Common myeloid progenitor, CD34-positive (primary cell): ENCODE measurements around the gene SRRM4.

Experiments
- CTCF ChIA-PET: fragments of 350-600 bp; sonication (Branson Sonifier 250); formaldehyde crosslinking; loops from one replicate; lab custom pipeline; 2021; ENCODE audit warnings: antibody characterized with exemption; lab: Charles Lee
- POLR2A ChIA-PET: fragments of 350-600 bp; sonication (Branson Sonifier 250); formaldehyde crosslinking; loops from one replicate; lab custom pipeline; 2021; ENCODE audit warnings: antibody characterized with exemption; lab: Charles Lee
- DNase-seq, 3 donors: peaks; one replicate each; pipeline versions ENCODE4 v3.0.0 to v3.0.0-alpha.2; 2013
- H3K27ac ChIP-seq, 2 experiments: 1 replicate in 1 of 2; 2 replicates in 1 of 2; pipeline ENCODE4 v1.7.0; 2013; ENCODE audit warnings: inconsistent platforms in 2 of 2, low read length in 2 of 2, mild to moderate bottlenecking in 2 of 2, low read depth in 1 of 2, moderate library complexity in 1 of 2; ENCODE audit not compliant: severe bottlenecking in 2 of 2, insufficient read depth in 1 of 2, poor library complexity in 1 of 2
- H3K27me3 ChIP-seq, 5 experiments: replicated peaks in 2 of 5; 1 replicate in 3 of 5; 2 replicates in 2 of 5; pipeline versions ENCODE4 v1.6.1 to v1.7.0; 2013; ENCODE audit warnings: low read length in 4 of 5, mild to moderate bottlenecking in 2 of 5, moderate library complexity in 2 of 5, inconsistent platforms in 1 of 5; ENCODE audit not compliant: insufficient read depth in 5 of 5, control insufficient read depth in 4 of 5
- H3K36me3 ChIP-seq, 4 experiments: 1 replicate in 2 of 4; 2 replicates in 2 of 4; pipeline versions ENCODE4 v1.6.1 to v1.7.0; 2013; ENCODE audit warnings: low read length in 3 of 4, control low read depth in 1 of 4, mild to moderate bottlenecking in 1 of 4; ENCODE audit not compliant: control insufficient read depth in 4 of 4, insufficient read depth in 4 of 4
- H3K4me1 ChIP-seq, 4 experiments: 1 replicate in 3 of 4; 2 replicates in 1 of 4; pipeline versions ENCODE4 v1.6.1 to v1.7.1; 2013; ENCODE audit warnings: low read length in 3 of 4, mild to moderate bottlenecking in 3 of 4, control low read depth in 1 of 4, inconsistent platforms in 1 of 4, moderate library complexity in 1 of 4; ENCODE audit not compliant: control insufficient read depth in 4 of 4, insufficient read depth in 4 of 4; ENCODE audit errors: control extremely low read depth in 1 of 4
- H3K4me3 ChIP-seq, 7 experiments: 1 replicate in 4 of 7; 2 replicates in 3 of 7; pipeline versions ENCODE4 v1.5.1 to v1.7.0; 2013; ENCODE audit warnings: mild to moderate bottlenecking in 7 of 7, low read length in 6 of 7, moderate library complexity in 6 of 7, inconsistent platforms in 2 of 7, low read depth in 2 of 7, control low read depth in 1 of 7; ENCODE audit not compliant: insufficient read depth in 4 of 7, control insufficient read depth in 1 of 7; ENCODE audit errors: extremely low read depth in 1 of 7
- H3K9me3 ChIP-seq, 5 experiments: 1 replicate in 4 of 5; 2 replicates in 1 of 5; pipeline versions ENCODE4 v1.6.1 to v1.7.1; 2013; ENCODE audit warnings: low read length in 4 of 5, mild to moderate bottlenecking in 2 of 5, inconsistent platforms in 1 of 5, low read depth in 1 of 5, moderate library complexity in 1 of 5; ENCODE audit not compliant: control insufficient read depth in 4 of 5, insufficient read depth in 2 of 5; ENCODE audit errors: control extremely low read depth in 1 of 5
- WGBS: methylation state at CpG from one replicate; pipeline ENCODE4 v1.1.5; 2013; ENCODE audit not compliant: insufficient coverage; 5-methylcytosine and 5-hydroxymethylcytosine counted together

SRRM4 gene

GRCh38 chr12:119180380-119181040, 199.2 kb downstream of the SRRM4 start:
- H3K27me3 ChIP-seq: peaks cover 9 to 46% (median 10%) of the 10 kb centered on the region in 5 experiments
- H3K27ac ChIP-seq: no peak overlapping the region
- no peaks in the 10 kb centered on the region for H3K9me3 ChIP-seq
- 54% methylated on average over 6 of the region's 7 CpGs for WGBS
- H3K36me3 ChIP-seq: no peaks in the 10 kb centered on the region
- ChIA-PET CTCF (no interaction called here), POLR2A (no interaction called here)
- H3K4me3 ChIP-seq: no peak overlapping the region
- no peak for DNase-seq
- H3K4me1 ChIP-seq: no peaks in the 10 kb centered on the region

DNA sequence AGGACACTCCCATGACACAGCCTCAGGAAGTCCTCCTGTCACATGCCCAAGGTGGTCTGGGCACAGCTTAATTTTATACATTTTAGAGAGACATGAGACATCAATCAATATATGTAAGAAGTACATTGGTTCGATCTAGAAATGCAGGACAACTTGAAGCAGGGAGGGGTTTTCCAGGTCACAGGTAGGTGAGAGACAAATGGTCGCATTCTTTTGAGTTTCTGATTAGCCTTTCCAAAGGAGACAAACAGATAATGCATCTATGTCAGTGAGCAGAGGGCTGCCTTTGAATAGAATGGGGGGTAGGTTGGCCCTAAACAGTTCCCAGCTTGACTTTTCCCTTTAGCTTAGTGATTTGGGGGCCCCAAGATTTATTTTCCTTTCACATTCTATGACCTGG, 199.9 kb downstream of the SRRM4 start:
- ChIA-PET CTCF (no interaction called here), POLR2A (no interaction called here)
- DNase-seq: no peak
- H3K4me1 ChIP-seq: no peaks in the 10 kb centered on the region
- H3K27ac ChIP-seq: no peak overlapping the region
- H3K36me3 ChIP-seq: no peaks in the 10 kb centered on the region
- H3K9me3 ChIP-seq: no peaks in the 10 kb centered on the region
- WGBS: 100% methylated on average over 2 of the region's 2 CpGs
- no peak overlapping the region for H3K4me3 ChIP-seq
- peaks cover 9 to 41% (median 10%) of the 10 kb centered on the region in 5 experiments for H3K27me3 ChIP-seq

DNA sequence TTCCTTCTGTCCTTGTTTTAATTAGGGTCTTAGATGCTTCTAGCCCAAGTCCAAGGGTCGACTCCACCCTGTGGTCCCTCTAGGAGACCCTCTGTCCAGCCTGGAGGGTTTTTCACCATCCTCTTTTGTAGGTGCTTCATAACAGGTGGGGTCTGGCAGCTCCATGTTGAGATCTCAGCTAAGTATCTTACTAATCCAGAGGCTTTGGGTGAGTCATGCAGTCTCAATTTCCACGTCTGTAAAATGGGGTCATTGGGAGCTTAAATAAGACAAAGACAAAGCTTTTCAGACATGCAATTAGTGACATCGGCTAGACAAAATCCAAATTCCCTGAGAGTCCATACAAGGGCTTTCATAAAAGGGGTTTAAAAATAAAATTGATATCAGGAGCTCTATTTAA, 200.6 kb downstream of the SRRM4 start:
- H3K27ac ChIP-seq: no peak overlapping the region
- no peaks in the 10 kb centered on the region for H3K9me3 ChIP-seq
- H3K4me3 ChIP-seq: no peak overlapping the region
- WGBS: 80% methylated on average over 2 of the region's 3 CpGs
- DNase-seq: no peak
- no peaks in the 10 kb centered on the region for H3K4me1 ChIP-seq
- no peaks in the 10 kb centered on the region for H3K36me3 ChIP-seq
- ChIA-PET POLR2A (no interaction called here), CTCF (no interaction called here)
- peaks cover 8 to 34% (median 10%) of the 10 kb centered on the region in 5 experiments for H3K27me3 ChIP-seq

- H3K27ac ChIP-seq: no peak overlapping the region
- 100% methylated on average over 2 of the region's 5 CpGs for WGBS
- no peaks in the 10 kb centered on the region for H3K36me3 ChIP-seq
- H3K4me1 ChIP-seq: no peaks in the 10 kb centered on the region
- CTCF ChIA-PET: no interaction called here
- H3K4me3 ChIP-seq: no peak overlapping the region
- POLR2A ChIA-PET: no interaction called here
- DNase-seq: no peak
- H3K27me3 ChIP-seq: peaks cover 7 to 27% (median 9%) of the 10 kb centered on the region in 5 experiments
- no peaks in the 10 kb centered on the region for H3K9me3 ChIP-seq
These were observed 201.6 kb downstream of the SRRM4 start for GRCh38 chr12:119182701-119183493.

DNA sequence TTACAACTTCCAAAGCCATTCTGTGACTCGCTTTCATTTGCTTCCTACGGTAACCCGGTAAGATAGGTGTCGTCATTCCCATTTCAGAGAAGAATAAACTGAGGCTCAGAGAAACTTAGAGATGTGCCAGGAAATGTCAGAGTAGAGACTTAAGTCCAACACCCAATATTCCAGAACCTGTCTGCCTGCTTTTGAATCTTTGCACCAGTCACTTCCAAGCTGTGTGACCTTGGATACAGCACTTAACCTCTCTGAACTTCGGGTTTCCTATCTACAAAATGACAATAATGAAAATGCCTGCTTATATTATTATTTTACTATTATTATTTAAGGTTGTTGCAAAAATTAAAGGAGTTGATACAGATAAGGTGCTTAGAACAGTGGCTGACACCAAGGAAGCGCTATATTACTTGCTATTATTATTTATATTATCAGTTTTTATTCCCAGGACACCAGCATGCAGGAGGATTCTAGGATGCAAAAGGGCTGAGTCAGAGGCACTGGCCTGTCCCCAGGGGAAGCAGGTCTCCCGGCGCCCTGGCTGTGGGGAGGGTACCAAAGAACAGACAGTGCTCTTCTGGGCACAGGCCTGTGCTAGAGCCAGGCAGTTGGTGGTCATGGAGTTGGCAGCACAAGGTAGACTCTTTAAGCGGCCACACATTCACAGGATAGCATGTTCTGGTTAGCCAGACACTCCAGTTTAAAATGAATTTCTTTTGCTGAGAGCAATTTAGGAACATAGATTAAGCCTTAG, 202.8 kb downstream of the SRRM4 start:
- no peak overlapping the region for H3K27ac ChIP-seq
- WGBS: 98% methylated on average over 7 of the region's 9 CpGs
- H3K4me1 ChIP-seq: peaks cover 0 to 6% (median 0%) of the 10 kb centered on the region in 4 experiments
- ChIA-PET CTCF (no interaction called here), POLR2A (no interaction called here)
- H3K9me3 ChIP-seq: no peaks in the 10 kb centered on the region
- no peak overlapping the region for H3K4me3 ChIP-seq
- no peaks in the 10 kb centered on the region for H3K36me3 ChIP-seq
- no peak for DNase-seq
- peaks cover 4 to 15% (median 7%) of the 10 kb centered on the region in 5 experiments for H3K27me3 ChIP-seq

- Histone ChIP-seq H3K4me3 (no peak overlapping the region), H3K27me3 (no peaks in the 10 kb centered on the region), H3K4me1 (no peaks in the 10 kb centered on the region), H3K27ac (no peak overlapping the region), H3K9me3 (no peaks in the 10 kb centered on the region), H3K36me3 (no peaks in the 10 kb centered on the region)
- no peak for DNase-seq
- POLR2A ChIA-PET: no interaction called here
- WGBS: 98% methylated on average over 10 of the region's 16 CpGs
- CTCF ChIA-PET: no interaction called here
These were observed 213.9 kb downstream of the SRRM4 start for GRCh38 chr12:119195256-119195655.

DNA sequence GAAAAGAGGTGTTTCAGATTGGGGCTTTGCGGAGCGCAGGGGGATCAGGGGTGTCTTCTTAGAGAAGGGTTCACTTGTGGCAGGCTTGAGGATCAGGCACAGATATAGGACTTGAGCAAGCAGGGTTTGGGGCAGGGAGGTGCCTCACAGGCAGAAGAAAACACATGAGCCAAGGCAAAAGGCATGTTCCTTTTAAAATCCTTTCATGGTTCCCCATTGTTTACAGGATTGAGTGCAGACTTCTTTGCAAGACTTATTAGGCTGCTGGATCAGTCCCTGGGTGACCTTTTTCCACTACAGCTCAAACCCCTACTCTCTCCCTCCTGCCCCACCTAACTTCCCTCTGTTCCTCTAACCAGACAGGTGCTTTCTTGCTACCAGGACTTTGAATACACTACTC, 217.1 kb downstream of the SRRM4 start:
- DNase-seq: no peak
- H3K36me3 ChIP-seq: no peaks in the 10 kb centered on the region
- 95% methylated on average over 2 of the region's 2 CpGs for WGBS
- POLR2A ChIA-PET: no interaction called here
- H3K27ac ChIP-seq: no peak overlapping the region
- no peaks in the 10 kb centered on the region for H3K27me3 ChIP-seq
- H3K4me1 ChIP-seq: no peaks in the 10 kb centered on the region
- no peaks in the 10 kb centered on the region for H3K9me3 ChIP-seq
- H3K4me3 ChIP-seq: no peak overlapping the region
- CTCF ChIA-PET: no interaction called here
